Gastroesophageal sphincter (tissue), 3 donors: Measurements from ENCODE around the gene UPF2.

ENCODE experiments used
- EP300 ChIP-seq: sonication (generic); formaldehyde crosslinking; IDR thresholded peaks from one replicate; pipeline ENCODE4 v1.6.1; 2017; ENCODE audit warnings: antibody characterized with exemption, mild to moderate bottlenecking
- POLR2A ChIP-seq, 2 donors: fragments of 450-650 bp; IDR thresholded peaks; one replicate each; pipeline ENCODE4 v1.6.1; 2017; ENCODE audit warnings: antibody characterized with exemption in 2 of 2, mild to moderate bottlenecking in 2 of 2, moderate library complexity in 1 of 2
- POLR2AphosphoS5 ChIP-seq: sonication (generic); formaldehyde crosslinking; IDR thresholded peaks from one replicate; pipeline ENCODE4 v1.6.1; 2017; ENCODE audit warnings: antibody characterized with exemption
- TF ChIP-seq, protein P1 (sequence below), 4 experiments: fragments of 200-600 bp in 2 of 4; fragments of 450-650 bp in 2 of 4; sonication (generic) in 1 of 4; IDR thresholded peaks; one replicate each; pipeline ENCODE4 v1.5.1; 2017 to 2019; ENCODE audit warnings: antibody characterized with exemption in 4 of 4, mild to moderate bottlenecking in 2 of 4, moderate library complexity in 2 of 4

DNA sequence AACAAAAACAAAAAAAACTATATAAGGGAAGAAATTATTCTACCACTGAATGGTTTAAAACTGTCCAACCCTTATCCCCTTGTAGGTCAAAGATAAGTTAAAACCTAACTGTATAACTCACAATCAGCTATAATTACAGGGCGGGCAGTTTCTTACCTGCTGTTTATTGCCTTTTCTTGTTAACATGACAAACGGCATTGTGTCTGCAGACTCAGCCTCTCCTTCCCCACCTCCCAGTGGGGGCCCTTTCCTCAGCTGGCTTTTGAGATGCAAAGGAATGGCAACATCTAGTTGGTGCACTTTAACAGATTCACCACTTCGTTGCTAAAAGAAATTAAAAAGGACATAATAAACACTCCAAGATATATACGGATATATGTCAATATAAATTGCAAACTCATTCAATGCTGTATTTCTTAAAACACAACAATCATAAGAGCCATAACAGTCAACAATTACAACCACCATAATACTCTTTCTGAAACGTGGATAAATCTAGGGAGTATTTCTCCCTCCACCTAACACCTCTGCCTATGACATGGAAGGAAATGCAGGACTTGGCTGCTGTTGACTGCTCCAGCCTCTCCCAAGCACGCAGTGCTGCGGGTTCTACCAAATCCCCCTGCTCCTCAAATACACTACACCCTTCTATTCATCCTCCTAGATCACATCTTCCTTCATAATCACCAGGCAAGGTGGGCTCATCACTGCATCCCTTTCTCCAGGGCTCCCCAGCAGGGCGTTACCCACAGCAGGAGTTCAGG is 106.0 kb downstream of the UPF2 start:
- TF ChIP-seq, protein P1, sequence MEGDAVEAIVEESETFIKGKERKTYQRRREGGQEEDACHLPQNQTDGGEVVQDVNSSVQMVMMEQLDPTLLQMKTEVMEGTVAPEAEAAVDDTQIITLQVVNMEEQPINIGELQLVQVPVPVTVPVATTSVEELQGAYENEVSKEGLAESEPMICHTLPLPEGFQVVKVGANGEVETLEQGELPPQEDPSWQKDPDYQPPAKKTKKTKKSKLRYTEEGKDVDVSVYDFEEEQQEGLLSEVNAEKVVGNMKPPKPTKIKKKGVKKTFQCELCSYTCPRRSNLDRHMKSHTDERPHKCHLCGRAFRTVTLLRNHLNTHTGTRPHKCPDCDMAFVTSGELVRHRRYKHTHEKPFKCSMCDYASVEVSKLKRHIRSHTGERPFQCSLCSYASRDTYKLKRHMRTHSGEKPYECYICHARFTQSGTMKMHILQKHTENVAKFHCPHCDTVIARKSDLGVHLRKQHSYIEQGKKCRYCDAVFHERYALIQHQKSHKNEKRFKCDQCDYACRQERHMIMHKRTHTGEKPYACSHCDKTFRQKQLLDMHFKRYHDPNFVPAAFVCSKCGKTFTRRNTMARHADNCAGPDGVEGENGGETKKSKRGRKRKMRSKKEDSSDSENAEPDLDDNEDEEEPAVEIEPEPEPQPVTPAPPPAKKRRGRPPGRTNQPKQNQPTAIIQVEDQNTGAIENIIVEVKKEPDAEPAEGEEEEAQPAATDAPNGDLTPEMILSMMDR (IDR thresholded peaks at IDR 0.05), result no peak
- no peak for TF ChIP-seq POLR2A (IDR thresholded peaks at IDR 0.05)
- TF ChIP-seq EP300, result no peak
- no peak for TF ChIP-seq POLR2AphosphoS5
